Renal cortical epithelial cell (primary cell): Measurements from ENCODE around the gene CIROP. TPM values are rescaled to one million over a fixed set of nuclear protein-coding genes. Genes with fewer than 3 reads are reported as not detected.
"Not testable (repeated sequence)": the region's sequence is repeated elsewhere in the genome, so short reads cannot be mapped to it uniquely, and the experiment has no call there.

Experiments
- DNase-seq: peaks from one replicate; pipeline ENCODE4 v3.0.0-alpha.2; 2011; ENCODE audit warnings: low read depth
- total RNA-seq: library from RNA; depleted of rRNA; stranded (reverse); fragments of >200 nt; gene quantifications from 2 replicates; pipeline ENCODE4 v1.2.3, GENCODE V29; 2014

Gene CIROP
- total RNA-seq, 1 donor from 2014 or later: not detected

GRCh38 chr14:23114669-23115038, 9.9 kb upstream of the CIROP start:
- no peak for DNase-seq

DNA sequence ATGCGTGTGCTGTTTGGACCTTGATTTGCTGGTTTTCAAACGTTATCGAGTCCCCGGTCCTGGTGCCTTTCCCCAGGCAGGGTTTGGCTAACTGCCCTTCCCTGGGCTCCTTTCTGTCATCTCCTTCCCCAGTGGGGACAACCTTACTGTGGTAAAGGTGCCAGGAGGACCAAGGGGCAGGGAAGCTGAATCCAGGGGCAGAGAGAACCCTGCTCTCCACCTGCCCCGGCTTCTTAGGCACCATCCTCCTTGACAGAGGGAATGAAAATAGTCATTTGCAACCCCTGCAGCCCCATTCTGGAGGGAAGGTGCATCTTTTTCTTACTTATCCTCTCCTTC, 9.3 kb upstream of the CIROP start:
- DNase-seq: no peak

- DNase-seq: peak; percentile 32
These were observed 8.8 kb upstream of the CIROP start for GRCh38 chr14:23113431-23114119.

GRCh38 chr14:23112359-23113178, 7.8 kb upstream of the CIROP start:
- no peak for DNase-seq

GRCh38 chr14:23110579-23111365, 6.0 kb upstream of the CIROP start:
- no peak for DNase-seq

DNA sequence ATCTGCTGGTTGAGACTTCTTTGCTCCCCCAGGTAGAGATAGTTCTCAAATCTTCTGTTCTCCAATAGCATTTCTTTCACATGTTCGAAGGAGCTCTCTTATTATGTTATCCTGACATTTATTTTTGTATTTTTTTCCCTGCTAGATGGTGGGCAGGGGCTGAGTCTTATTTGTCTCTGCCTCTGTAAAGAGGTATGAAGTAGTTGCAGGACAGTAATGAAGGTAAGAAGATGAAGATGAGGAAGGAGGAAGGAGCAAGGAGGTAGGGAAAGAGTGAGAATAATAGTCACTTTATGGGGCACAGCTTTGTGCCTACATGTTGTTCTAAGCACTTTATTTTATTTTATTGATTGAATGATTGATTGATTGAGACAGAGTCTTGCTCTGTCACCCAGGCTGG, 5.0 kb upstream of the CIROP start:
- no peak for DNase-seq

DNA sequence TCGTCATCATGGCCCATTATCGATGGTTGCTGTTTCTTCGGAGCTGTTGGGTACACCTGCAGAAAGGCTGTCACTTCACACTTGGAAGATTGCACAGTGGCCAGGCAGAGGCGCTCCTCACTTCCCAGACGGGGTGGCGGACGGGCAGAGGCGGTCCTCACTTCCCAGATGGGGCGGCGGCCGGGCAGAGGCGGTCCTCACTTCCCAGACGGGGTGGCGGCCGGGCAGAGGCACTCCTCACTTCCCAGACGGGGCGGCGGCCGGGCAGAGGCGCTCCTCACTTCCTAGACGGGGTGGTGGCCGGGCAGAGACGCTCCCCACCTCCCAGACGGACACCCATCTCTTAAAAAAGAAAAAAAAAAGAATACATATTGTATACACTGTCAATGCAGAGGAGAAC, 3.4 kb upstream of the CIROP start:
- DNase-seq: not testable (repeated sequence)

DNA sequence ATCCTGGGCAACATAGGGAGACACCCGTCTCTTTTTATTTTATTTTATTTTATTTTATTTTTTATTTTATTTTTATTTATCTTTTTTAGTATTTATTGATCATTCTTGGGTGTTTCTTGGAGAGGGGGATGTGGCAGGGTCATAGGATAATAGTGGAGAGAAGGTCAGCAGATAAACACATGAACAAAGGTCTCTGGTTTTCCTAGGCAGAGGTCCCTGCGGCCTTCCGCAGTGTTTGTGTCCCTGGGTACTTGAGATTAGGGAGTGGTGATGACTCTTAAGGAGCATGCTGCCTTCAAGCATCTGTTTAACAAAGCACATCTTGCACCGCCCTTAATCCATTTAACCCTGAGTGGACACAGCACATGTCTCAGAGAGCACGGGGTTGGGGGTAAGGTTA, 2.8 kb upstream of the CIROP start:
- not testable (repeated sequence) for DNase-seq

DNA sequence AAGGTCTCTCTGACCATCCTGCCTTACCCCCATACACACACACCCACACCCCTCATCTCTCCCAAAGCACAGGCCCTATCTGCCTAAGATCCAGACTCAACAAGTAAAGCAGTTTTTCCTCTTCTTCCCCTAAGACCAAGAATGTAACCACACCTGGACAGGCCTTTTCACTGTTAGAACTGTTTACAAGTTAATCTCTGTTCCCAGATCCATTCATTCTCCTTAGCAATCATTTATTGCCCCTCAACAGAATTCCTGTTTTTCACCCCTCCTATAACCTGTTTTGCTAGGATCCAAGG, 1.9 kb upstream of the CIROP start:
- no peak for DNase-seq

- DNase-seq: no peak
These were observed 597 bp upstream of the CIROP start for GRCh38 chr14:23105348-23105824.

DNA sequence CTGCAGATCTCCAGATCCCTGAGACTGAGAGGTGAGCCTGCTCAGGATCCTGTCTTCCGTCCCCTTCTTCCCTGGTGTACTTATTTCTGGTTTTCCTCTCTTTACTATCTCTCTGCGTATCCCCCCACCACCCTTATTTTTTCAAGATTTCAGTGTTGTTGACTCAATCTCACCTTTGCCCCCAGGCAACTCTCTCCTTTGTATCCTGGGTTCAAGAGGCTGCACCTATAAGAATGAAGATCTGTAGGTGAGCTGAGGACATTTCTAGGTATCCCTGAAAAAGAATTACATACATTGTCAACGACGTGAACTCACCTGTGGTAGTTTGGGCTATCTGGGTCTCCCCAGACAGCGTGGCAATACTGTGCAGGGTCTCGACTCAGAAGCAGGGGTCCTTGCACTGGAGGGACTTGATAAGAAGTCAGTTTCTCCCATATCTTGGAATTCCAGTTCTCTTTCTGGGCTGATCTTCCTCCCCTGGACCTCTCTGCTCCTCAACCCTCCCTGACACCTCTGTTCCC, 659 bp downstream of the CIROP start:
- no peak for DNase-seq

GRCh38 chr14:23103581-23103980, 1.2 kb downstream of the CIROP start:
- DNase-seq: no peak

DNA sequence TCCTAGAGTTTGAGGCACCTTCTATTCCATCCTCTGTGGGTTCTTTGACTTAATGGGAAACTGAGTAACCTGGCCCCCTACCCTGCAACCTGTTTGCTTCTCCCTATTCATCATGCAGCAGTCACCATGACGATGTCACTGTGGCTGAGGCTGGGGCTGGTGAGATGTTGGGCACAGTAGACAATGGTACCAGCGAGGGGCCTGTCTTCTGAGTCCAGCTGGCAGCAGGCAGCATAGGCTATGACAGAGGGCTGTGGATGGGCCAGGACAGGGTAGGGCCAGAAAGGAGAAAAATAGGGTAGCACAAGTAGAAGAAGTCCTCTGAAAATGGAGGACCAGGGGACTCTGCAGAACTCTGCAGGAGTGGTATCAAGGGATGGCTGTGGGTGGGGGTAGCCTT, 2.0 kb downstream of the CIROP start:
- no peak for DNase-seq

DNA sequence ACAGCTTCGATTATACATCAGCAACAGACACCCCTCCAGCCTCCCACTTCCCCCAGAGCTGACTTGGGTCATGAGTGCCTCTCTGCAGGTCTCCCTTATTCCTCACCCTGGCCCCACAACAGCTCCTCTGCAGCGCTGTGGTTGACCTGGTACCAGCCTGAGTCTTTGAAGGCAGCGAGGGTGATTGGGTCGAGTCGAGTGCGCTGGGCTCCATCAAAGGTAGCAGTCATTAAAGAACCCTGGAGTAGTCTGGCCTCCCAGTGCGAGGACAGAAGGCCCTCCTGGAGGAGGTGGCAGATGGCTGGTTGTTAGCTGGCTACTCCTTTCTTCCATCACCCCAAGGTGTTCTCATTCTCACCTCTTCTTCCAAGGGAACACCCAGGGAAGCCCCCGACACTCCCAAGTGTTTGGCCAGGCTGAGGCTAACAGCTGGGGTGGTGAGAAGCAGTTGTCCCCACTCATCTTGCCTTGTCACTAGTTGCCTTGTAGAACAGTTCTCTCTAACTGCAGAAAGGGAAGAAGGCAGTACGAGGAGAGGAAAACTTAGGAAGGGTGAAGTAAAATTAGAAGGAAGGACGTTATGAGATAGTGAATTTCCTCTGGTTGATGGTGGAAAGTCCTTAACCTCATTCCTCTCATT, 2.7 kb downstream of the CIROP start:
- DNase-seq: no peak

- no peak for DNase-seq
These were observed 3.4 kb downstream of the CIROP start for GRCh38 chr14:23101213-23101970.

GRCh38 chr14:23099212-23099861, 5.5 kb downstream of the CIROP start:
- DNase-seq: no peak

DNA sequence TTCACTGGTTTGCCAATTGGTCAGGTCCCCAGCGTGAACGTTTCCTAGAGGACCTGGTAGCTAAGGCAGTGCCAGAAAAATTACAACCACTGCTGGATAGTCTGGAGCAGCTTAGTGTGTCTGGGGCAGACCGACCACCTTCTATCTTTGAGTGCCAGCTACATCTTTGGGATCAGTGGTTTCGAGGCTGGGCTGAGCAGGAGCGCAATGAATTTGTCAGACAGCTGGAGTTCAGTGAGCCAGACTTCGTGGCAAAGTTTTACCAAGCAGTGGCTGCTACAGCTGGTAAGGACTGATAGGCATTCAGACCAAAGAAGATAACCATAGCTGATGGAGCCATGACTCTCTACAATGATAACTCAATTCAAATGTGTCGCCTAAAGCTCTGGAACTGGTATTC, 7.0 kb downstream of the CIROP start:
- DNase-seq: no peak

DNA sequence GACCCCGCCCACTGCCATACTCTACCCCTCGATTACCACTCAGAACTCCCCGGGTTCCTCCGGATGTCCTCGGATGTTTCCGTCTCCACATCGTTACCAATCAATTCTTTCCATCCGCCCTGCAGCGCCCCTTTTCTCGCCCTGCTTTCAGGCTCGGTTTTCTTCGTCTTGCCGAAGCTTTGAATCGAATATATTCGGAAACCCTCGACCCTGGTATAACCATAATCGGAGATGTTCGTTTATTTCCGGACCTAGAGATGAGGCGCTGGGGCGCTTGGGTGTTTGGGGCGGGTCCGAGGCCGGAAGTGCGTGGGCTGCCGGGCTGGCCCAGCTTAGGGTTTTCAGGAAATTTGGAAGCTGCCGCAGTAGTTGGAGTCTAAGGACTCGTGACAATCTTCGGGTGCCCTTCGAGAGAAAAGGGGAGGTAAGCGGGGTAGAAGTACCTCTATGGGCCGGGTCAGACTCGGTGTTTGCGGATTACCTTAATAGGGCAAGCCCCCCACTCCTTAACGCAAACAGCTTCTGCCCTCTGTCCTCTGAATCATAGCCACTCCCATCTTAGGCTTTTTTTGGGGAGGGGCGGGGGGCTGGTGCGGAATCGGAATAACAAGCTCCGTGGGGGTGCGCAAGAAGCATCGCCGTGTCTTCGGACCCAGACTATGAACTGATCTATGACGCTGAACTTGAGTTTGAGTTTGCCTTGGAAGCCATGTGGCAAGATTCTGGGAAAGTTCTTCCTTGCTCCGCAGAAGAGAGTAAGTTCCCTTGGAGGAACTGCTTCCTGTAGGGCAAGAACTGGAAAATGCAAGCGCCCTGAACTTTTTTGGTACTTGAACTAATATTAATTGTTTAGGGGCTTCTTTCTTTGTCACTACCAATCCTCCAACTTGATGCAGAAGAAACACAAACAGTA, 9.3 kb downstream of the CIROP start, which contains the start of gene C14orf119:
C14orf119 (plus strand) TSS at position 310 of the 913 bp plus-strand sequence. CDS start 2,154 bp downstream, outside the sequence.
- DNase-seq: peak; percentile 99

GRCh38 chr14:23094666-23095195, 10.1 kb downstream of the CIROP start, which contains the start of gene ACIN1:
ACIN1 (minus strand) TSS chr14:23095136; CDS start chr14:23095112, 24 bp downstream.
- peak; percentile 79 for DNase-seq
